Motor neuron (in vitro differentiated cells): ENCODE data around the gene PLCB4. TPM values are rescaled to one million over a fixed set of nuclear protein-coding genes. Genes with fewer than 3 reads are reported as not detected.
"Not testable (repeated sequence)": the region's sequence is repeated elsewhere in the genome, so short reads cannot be mapped to it uniquely, and the experiment has no call there.

ENCODE experiments used
- ATAC-seq, 8 experiments: fragments of 200-7000 bp; cut with Tn5 transposase; replicated peaks in 6 of 8; 2 replicates each; pipeline ENCODE4 v1.8.0; 2021; ENCODE audit warnings: mild to moderate bottlenecking in 8 of 8, moderate library complexity in 8 of 8
- H3K27ac ChIP-seq, 2 donors: fragments of 250-450 bp; sonication (Bioruptor Pico); 2 replicates each; pipeline ENCODE4 v1.9.0; 2021; ENCODE audit warnings: antibody characterized with exemption in 2 of 2, mild to moderate bottlenecking in 2 of 2, moderate library complexity in 1 of 2
- H3K4me1 ChIP-seq, 2 donors: fragments of 250-450 bp; sonication (Bioruptor Pico); replicated peaks in 1 of 2; 2 replicates each; pipeline ENCODE4 v1.6.1; 2021; ENCODE audit warnings: antibody characterized with exemption in 2 of 2, mild to moderate bottlenecking in 2 of 2, moderate library complexity in 1 of 2
- H3K4me3 ChIP-seq, 5 donors: fragments of 250-450 bp; sonication (Bioruptor Pico); 2 replicates each; pipeline ENCODE4 v1.9.0; 2021; ENCODE audit warnings: antibody characterized with exemption in 5 of 5, mild to moderate bottlenecking in 5 of 5, moderate library complexity in 4 of 5
- WGBS, 10 experiments: fragments of 450-650 bp; shearing (Covaris generic); methylation state at CpG; one replicate each; pipeline ENCODE4 v1.0.0; 2022; 5-methylcytosine and 5-hydroxymethylcytosine counted together
- in situ Hi-C, 9 experiments: fragments of 400-800 bp; cut with MboI; loops; one replicate each; pipeline ENCODE4 v1.15.0; 2021; ENCODE audit warnings: low sequenced_read_pairs in 9 of 9, low pct_unique_long_range_greater_than_20kb in 2 of 9; ENCODE audit not compliant: unreplicated experiment in 9 of 9
- total RNA-seq, 8 experiments: library from RNA; unstranded; fragments of 300-600 nt; gene quantifications; 2 replicates each; pipeline versions ENCODE4 v1.2.3 to v1.2.4, GENCODE V29; 2022

PLCB4 gene
- total RNA-seq, 8 experiments from 2014 or later, result 4.4 to 27.2 (median 16.2) TPM

GRCh38 chr20:9149796-9150195 is 80.9 kb downstream of the PLCB4 start:
- no peak for ATAC-seq
- in situ Hi-C loops, result no loop called here
- Histone ChIP-seq H3K27ac (no peak overlapping the region), H3K4me1 (no peaks in the 10 kb centered on the region), H3K4me3 (no peak overlapping the region)
- WGBS, 10 experiments, result 69 to 100% (median 86%) methylated on average over 1 to 4 of the region's 4 CpGs; no CpG with 5 or more reads in 3 of the 10 experiments

- no peak for ATAC-seq
- in situ Hi-C loops, result no loop called here
- Histone ChIP-seq H3K4me3 (no peak overlapping the region), H3K4me1 (no peaks in the 10 kb centered on the region), H3K27ac (no peak overlapping the region)
- 58 to 100% (median 89%) methylated on average over 1 to 3 of the region's 3 CpGs; no CpG with 5 or more reads in 4 of the 10 experiments for WGBS, 10 experiments
These were observed 81.8 kb downstream of the PLCB4 start for GRCh38 chr20:9150679-9151078.

GRCh38 chr20:9152139-9152538 is 83.3 kb downstream of the PLCB4 start:
- H3K4me1 ChIP-seq, H3K4me3 ChIP-seq, H3K27ac ChIP-seq, ATAC-seq, in situ Hi-C loops: not testable (repeated sequence)
- WGBS, 10 experiments, result 20 to 100% (median 71%) methylated on average over 1 of the region's 1 CpG; no CpG with 5 or more reads in 7 of the 10 experiments

- no peaks in the 10 kb centered on the region for H3K4me1 ChIP-seq
- H3K27ac ChIP-seq, result no peak overlapping the region
- no peak overlapping the region for H3K4me3 ChIP-seq
- in situ Hi-C loops, result no loop called here
- ATAC-seq, result no peak
- 55 to 100% (median 92%) methylated on average over 1 of the region's 1 CpG; no CpG with 5 or more reads in 4 of the 10 experiments for WGBS, 10 experiments
These were observed 85.7 kb downstream of the PLCB4 start for GRCh38 chr20:9154464-9155024.

GRCh38 chr20:9156529-9157280 is 87.8 kb downstream of the PLCB4 start:
- in situ Hi-C loops, result no loop called here
- Histone ChIP-seq H3K27ac (no peak overlapping the region), H3K4me1 (peaks cover 0 to 3% of the 10 kb centered on the region in 2 donors), H3K4me3 (no peak overlapping the region)
- 50 to 100% (median 90%) methylated on average over 1 to 4 of the region's 4 CpGs; no CpG with 5 or more reads in 2 of the 10 experiments for WGBS, 10 experiments
- ATAC-seq, result no peak

GRCh38 chr20:9160331-9160730 is 91.4 kb downstream of the PLCB4 start:
- WGBS, 10 experiments, result 15 to 100% (median 72%) methylated on average over 2 to 6 of the region's 6 CpGs; no CpG with 5 or more reads in 2 of the 10 experiments
- Histone ChIP-seq H3K4me1 (peaks cover 0 to 3% of the 10 kb centered on the region in 2 donors), H3K27ac (no peak overlapping the region), H3K4me3 (no peak overlapping the region)
- in situ Hi-C loops, result no loop called here
- ATAC-seq, result no peak

- ATAC-seq, result peak in 2 of 8 experiments; percentile 25 to 66
- no peak overlapping the region for H3K27ac ChIP-seq
- in situ Hi-C loops, result no loop called here
- no peak overlapping the region for H3K4me3 ChIP-seq
- 0 to 94% (median 71%) methylated on average over 1 to 2 of the region's 2 CpGs for WGBS, 10 experiments
- peaks cover 0 to 3% of the 10 kb centered on the region in 2 donors for H3K4me1 ChIP-seq
These were observed 91.9 kb downstream of the PLCB4 start for GRCh38 chr20:9160757-9161156.

GRCh38 chr20:9161311-9161710 is 92.4 kb downstream of the PLCB4 start:
- Histone ChIP-seq H3K4me3 (no peak overlapping the region), H3K27ac (no peak overlapping the region), H3K4me1 (peaks cover 0 to 3% of the 10 kb centered on the region in 2 donors)
- in situ Hi-C loops, result no loop called here
- 17 to 100% (median 93%) methylated on average over 1 to 4 of the region's 4 CpGs; no CpG with 5 or more reads in 1 of the 10 experiments for WGBS, 10 experiments
- ATAC-seq, result no peak

- in situ Hi-C loops, result no loop called here
- 85 to 100% (median 100%) methylated on average over 2 to 3 of the region's 3 CpGs; no CpG with 5 or more reads in 1 of the 10 experiments for WGBS, 10 experiments
- ATAC-seq, result no peak
- Histone ChIP-seq H3K27ac (no peak overlapping the region), H3K4me1 (peaks cover 3% of the 10 kb centered on the region in 2 donors), H3K4me3 (no peak overlapping the region)
These were observed 94.4 kb downstream of the PLCB4 start for GRCh38 chr20:9163251-9163650.

- whole genome bisulfite sequencing, 10 experiments, result 0 to 100% (median 73%) methylated on average over 1 of the region's 1 CpG; no CpG with 5 or more reads in 3 of the 10 experiments
- Histone ChIP-seq H3K4me3 (no peak overlapping the region), H3K4me1 (peaks cover 3% of the 10 kb centered on the region in 2 donors), H3K27ac (no peak overlapping the region)
- in situ Hi-C loops, result no loop called here
- ATAC-seq, result no peak
These were observed 95.1 kb downstream of the PLCB4 start for GRCh38 chr20:9163995-9164394.

GRCh38 chr20:9165261-9165660 is 96.4 kb downstream of the PLCB4 start:
- Histone ChIP-seq H3K4me1 (peaks cover 3% of the 10 kb centered on the region in 2 donors), H3K4me3 (no peak overlapping the region), H3K27ac (no peak overlapping the region)
- WGBS, 10 experiments, result 58 to 100% (median 100%) methylated on average over 1 to 2 of the region's 2 CpGs; no CpG with 5 or more reads in 1 of the 10 experiments
- in situ Hi-C loops, result no loop called here
- no peak for ATAC-seq

GRCh38 chr20:9166153-9166780 is 97.4 kb downstream of the PLCB4 start:
- peak in 1 of 8 experiments; percentile 67 for ATAC-seq
- 59 to 100% (median 81%) methylated on average over 1 to 11 of the region's 11 CpGs; no CpG with 5 or more reads in 1 of the 10 experiments for WGBS, 10 experiments
- H3K4me3 ChIP-seq, result no peak overlapping the region
- peaks cover 2 to 3% of the 10 kb centered on the region in 2 donors for H3K4me1 ChIP-seq
- H3K27ac ChIP-seq, result no peak overlapping the region
- in situ Hi-C loops, result no loop called here

- in situ Hi-C loops, result no loop called here
- 91 to 100% (median 100%) methylated on average over 2 to 7 of the region's 7 CpGs; no CpG with 5 or more reads in 3 of the 10 experiments for WGBS, 10 experiments
- Histone ChIP-seq H3K4me1 (peaks cover 0 to 3% of the 10 kb centered on the region in 2 donors), H3K4me3 (no peak overlapping the region), H3K27ac (no peak overlapping the region)
- ATAC-seq, result no peak
These were observed 100.5 kb downstream of the PLCB4 start for GRCh38 chr20:9169409-9169808.
